OCI-M2 (cell line): ENCODE data around the gene SPATA22.
"Not testable (repeated sequence)": the region's sequence is repeated elsewhere in the genome, so short reads cannot be mapped to it uniquely, and the experiment has no call there.

Source experiments
- DNase-seq: peaks from one replicate; lab custom pipeline; 2025; ENCODE audit not compliant: unreplicated experiment; lab: John Stamatoyannopoulos, UW

Gene SPATA22

DNA sequence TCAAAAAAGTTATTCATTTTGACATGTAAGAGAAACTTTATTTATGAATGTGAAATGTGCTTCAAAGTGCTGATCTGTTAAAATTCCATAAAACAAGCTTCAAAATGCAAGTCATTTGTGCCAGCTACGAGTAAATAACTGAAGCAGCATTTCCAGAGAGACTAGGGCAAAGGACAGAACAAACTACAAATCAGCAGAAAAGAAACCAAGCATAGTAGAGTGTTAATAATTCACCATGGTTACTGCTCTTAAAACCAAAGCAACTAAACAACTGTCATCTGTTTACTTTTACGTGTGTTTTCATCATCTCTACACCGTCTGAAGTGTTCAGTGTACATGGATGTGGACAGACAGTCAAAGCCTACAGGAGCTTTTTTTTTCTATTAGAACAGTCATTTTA is 2.6 kb upstream of the SPATA22 start:
- DNase-seq: no peak

- DNase-seq: no peak
Measured at GRCh38 chr17:3472137-3472536, 518 bp upstream of the SPATA22 start.

GRCh38 chr17:3469529-3469928 is 2.1 kb downstream of the SPATA22 start:
- DNase-seq: no peak

DNA sequence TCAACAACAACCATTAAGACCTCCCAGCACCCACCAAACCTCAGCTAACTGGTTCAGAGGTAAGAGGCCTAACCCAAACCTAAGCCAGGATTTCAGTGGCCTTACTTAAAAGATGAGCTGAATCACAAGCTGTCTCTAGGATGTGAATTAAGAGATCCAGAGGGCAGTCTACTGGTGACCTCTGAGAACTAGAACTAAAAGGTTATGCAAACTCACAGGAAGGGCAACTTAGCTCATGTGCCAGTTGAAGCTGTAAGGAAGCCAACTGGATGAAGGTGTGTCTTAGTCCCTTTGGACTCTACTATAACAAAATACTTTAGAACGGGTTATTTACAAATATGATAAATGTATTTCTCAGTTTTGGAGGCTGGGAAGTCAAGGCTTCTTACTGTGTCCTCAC is 5.3 kb downstream of the SPATA22 start:
- not testable (repeated sequence) for DNase-seq

DNA sequence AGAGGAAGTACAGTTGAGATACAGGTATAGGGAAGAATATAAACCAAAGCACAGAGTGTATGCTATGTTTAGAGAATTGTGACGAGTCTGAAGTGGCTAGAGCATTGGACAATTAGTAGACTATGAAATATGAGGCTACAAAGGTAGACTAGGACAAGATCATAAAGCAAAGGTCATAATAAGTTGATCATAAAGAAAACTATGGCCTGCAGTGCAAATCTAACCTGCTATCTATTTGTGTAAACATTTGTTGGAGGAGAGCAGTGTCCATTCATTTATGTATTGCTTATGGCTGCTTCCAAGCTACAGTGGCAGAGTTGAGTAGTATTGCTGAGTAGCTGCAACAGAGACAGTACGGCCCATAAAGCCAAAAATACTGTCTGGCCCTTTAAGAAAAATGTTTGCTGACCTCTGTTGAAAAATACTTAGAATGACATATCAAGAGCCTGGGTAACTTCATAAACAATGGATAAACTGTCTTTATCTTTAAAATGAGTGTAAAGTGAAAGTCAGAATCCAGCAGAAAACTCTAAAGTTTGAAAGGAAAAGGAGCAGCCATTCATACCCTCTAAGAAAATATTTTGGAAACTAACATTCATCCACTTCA is 23.5 kb downstream of the SPATA22 start:
- no peak for DNase-seq

DNA sequence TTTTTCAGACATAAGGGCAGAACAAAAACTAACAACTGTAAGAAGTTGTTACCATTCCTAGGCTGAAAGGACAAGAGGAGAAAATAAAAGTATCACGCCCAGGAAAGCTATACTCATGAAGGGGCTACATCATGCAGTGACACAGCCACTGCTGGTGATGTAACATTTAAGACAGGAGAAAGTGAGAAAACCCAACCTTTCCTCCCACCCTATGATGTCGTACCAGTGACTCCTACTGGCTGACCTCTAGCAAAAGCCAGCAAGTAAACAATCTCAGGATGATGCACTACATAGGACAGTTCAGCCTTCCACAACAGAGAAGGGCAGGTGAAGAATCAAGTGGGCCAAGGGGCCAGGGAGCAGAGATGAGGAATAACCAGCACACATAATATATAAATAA is 24.0 kb downstream of the SPATA22 start:
- no peak for DNase-seq

- DNase-seq: no peak
Measured at GRCh38 chr17:3440451-3440850, 31.2 kb downstream of the SPATA22 start.

- no peak for DNase-seq
Measured at GRCh38 chr17:3438368-3438767, 33.3 kb downstream of the SPATA22 start.

GRCh38 chr17:3433741-3434140 is 37.9 kb downstream of the SPATA22 start, which contains the start of gene OR1E2:
OR1E2 (minus strand) TSS chr17:3433841; CDS start chr17:3433841, 0 bp downstream.
- DNase-seq: no peak

DNA sequence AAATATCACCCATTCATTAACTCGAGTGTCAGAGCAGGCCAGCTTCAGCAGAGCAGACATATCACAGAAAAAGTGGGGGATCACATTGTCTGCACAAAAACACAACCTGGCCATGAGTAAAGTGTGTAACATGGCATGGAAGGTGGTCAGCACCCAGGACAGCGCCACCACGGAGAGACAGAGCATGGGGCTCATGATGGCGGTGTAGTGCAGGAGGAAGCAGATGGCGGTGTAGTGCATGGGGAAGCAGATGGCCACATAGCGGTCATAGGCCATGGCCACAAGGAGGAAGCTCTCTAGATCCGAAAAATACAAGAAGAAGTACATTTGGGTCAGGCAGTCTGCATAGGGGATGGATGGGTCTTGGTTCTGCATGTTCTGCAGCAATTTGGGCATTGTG is 38.4 kb downstream of the SPATA22 start:
- DNase-seq: not testable (repeated sequence)

DNA sequence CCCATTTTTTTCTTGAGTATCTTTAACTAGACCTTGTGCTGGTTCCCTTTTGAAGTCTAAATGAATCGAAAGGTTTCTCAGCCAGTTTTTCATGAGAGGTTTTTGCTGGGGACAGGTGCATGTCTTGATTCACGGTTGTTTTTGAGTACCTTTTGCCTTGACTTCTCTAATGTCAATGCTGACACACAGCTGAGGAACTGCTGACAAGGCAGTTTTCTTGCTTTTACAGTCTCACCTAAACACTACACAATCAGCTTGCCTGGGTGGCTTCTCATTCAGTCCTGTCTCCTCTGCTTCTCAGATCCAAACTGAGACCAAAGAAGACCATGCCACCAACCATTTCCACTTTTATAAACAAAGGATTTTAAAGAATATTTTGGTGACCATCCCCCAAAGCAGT is 53.4 kb downstream of the SPATA22 start:
- no peak for DNase-seq

- DNase-seq: no peak
Measured at GRCh38 chr17:3415610-3416009, 56.0 kb downstream of the SPATA22 start.

DNA sequence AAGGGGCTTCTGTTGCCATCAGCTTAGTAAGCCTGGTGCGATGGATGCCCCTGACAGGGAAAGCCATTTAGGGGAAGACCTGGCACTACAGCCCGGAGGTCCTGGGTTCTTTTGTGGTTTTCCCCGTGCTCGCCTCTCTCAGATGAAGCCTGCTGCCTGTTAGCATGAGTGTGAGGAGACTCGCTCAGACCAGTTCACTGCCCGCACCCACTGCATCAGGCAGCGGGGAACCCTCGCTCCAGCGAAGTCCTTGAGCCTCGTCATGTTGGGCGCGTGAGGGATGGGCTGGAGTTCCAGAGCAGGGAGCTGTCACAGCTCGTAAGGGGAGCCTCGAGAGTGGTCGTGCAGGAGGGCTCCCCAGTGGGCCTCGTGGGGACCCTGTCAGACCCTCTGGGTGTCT is 59.4 kb downstream of the SPATA22 start:
- not testable (repeated sequence) for DNase-seq

- no peak for DNase-seq
Measured at GRCh38 chr17:3411070-3411469, 60.5 kb downstream of the SPATA22 start, which contains the start of gene OR3A3. OR3A3 (plus strand) TSS chr17:3411370.

DNA sequence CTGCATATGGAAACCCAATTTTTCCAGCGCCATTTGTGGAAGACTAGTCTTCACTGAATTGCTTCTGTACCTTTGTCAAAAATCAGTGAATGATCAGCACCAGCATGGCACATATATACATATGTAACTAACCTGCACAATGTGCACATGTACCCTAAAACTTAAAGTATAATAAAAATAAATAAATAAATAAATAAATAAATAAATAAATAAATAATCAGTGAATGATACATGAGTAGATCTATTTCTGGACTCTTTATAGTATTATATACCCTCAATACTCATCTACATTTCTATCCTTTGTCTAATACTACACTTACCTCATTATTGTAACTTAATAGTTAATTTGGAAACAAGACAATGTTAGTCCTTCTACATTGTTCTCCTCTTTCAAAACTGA is 67.8 kb downstream of the SPATA22 start:
- not testable (repeated sequence) for DNase-seq

DNA sequence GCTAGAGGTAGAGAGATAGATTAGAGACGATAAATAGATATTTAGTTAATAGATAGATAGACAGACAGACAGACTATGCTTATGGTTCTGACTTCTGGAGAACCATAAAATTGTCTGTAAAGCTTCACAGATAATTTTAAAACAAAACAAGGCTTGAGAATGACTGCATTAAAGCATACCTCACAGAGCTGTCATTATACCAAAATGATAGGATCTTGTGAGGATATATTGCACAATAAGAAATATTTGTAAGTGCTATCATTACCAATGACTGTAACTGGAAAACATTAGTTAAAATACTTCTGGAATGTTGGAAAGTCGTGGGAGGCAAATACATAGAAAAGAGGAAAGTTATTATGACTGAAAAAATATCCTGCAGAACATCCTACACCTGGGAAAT is 69.8 kb downstream of the SPATA22 start:
- DNase-seq: no peak

GRCh38 chr17:3400055-3400454 is 71.6 kb downstream of the SPATA22 start:
- no peak for DNase-seq

- no peak for DNase-seq
Measured at GRCh38 chr17:3398310-3398709, 73.3 kb downstream of the SPATA22 start, which contains the start of gene OR1E1. OR1E1 (minus strand) TSS chr17:3398410; CDS start chr17:3398410, 0 bp downstream.

DNA sequence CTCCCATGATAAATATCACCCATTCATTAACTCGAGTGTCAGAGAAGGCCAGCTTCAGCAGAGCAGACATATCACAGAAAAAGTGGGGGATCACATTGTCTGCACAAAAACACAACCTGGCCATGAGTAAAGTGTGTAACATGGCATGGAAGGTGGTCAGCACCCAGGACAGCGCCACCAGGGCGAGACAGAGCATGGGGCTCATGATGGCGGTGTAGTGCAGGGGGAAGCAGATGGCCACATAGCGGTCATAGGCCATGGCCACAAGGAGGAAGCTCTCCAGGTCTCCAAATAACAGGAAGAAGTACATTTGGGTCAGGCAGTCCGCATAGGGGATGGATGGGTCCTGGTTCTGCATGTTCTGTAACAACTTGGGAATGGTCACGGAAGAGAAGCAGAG is 73.8 kb downstream of the SPATA22 start:
- not testable (repeated sequence) for DNase-seq
